HCT116 (cell line): ENCODE results near the gene SCGB3A2. TPM values are rescaled to one million over a fixed set of nuclear protein-coding genes. Genes with fewer than 3 reads are reported as not detected.

Experiments
- ATAC-seq: fragments of 200-7000 bp; cut with Tn5 transposase; 2 replicates; pipeline ENCODE4 v1.9.1; 2020; ENCODE audit warnings: mild to moderate bottlenecking, moderate library complexity
- BruUV-seq: library from RNA; stranded (reverse); fragments of 400-500 nt; replicated peaks from 2 replicates; lab custom pipeline; 2021; lab: Mats Ljungman, UMichigan
- CTCF ChIA-PET: fragments of 300-600 bp; sonication (Branson Sonifier 250); formaldehyde crosslinking; loops from one replicate; lab custom pipeline; 2021; ENCODE audit warnings: antibody characterized with exemption; lab: Charles Lee
- POLR2A ChIA-PET: fragments of 300-600, 350-600 bp; sonication (Branson Sonifier 250); formaldehyde crosslinking; loops from one replicate; lab custom pipeline; 2021; ENCODE audit warnings: antibody characterized with exemption; lab: Charles Lee
- RAD21 ChIA-PET, 2 experiments: fragments of 300-600 bp; sonication (Branson Sonifier 250); formaldehyde crosslinking; loops; one replicate each; lab custom pipeline; 2023; ENCODE audit warnings: low total read pairs in 2 of 2; ENCODE audit not compliant: uncharacterized antibody in 2 of 2, unreplicated experiment in 2 of 2, low non-redundant PET in 1 of 2; lab: Charles Lee
- DNase-seq: peaks from one replicate; pipeline ENCODE4 v3.0.0-alpha.2; 2010; ENCODE audit warnings: low read depth, low spot score
- H2AFZ ChIP-seq: fragments of 200-600 bp; shearing (Covaris generic), sonication (generic); 2 replicates; pipeline ENCODE4 v1.6.1; 2017; ENCODE audit warnings: low read depth, mixed run types, mixed read lengths, antibody characterized with exemption, low read length; ENCODE audit not compliant: poor library complexity, severe bottlenecking
- H3K27ac ChIP-seq: 2 replicates; pipeline ENCODE4 v1.5.1; 2012; ENCODE audit warnings: low read depth, low read length
- H3K27me3 ChIP-seq: fragments of 200-600 bp; sonication (generic); 2 replicates; pipeline ENCODE4 v1.6.1; 2016; ENCODE audit warnings: mixed run types, low read length, mixed read lengths; ENCODE audit not compliant: insufficient read depth
- H3K36me3 ChIP-seq, 2 experiments: fragments of 200-500 bp in 1 of 2; fragments of 200-600 bp in 1 of 2; sonication (Bioruptor generic) in 1 of 2; sonication (generic) in 1 of 2; 2 replicates each; pipeline versions ENCODE4 v1.5.1 to v1.6.1; 2014 to 2016; ENCODE audit warnings: low read length in 2 of 2, inconsistent platforms in 1 of 2, mixed read lengths in 1 of 2, mixed run types in 1 of 2; ENCODE audit not compliant: insufficient read depth in 2 of 2, control insufficient read depth in 1 of 2
- H3K4me1 ChIP-seq, 2 experiments: fragments of 200-600 bp in 1 of 2; sonication (generic) in 1 of 2; 2 replicates each; pipeline versions ENCODE4 v1.5.1 to v1.6.1; 2012 to 2017; ENCODE audit warnings: low read length in 2 of 2, inconsistent platforms in 1 of 2, mild to moderate bottlenecking in 1 of 2, mixed read lengths in 1 of 2, mixed run types in 1 of 2, moderate library complexity in 1 of 2; ENCODE audit not compliant: insufficient read depth in 2 of 2, control insufficient read depth in 1 of 2
- H3K4me2 ChIP-seq: fragments of 200-600 bp; sonication (generic); 2 replicates; pipeline ENCODE4 v1.6.1; 2017; ENCODE audit warnings: mixed run types, low read length, mixed read lengths
- H3K4me3 ChIP-seq, 2 experiments: fragments of 200-600 bp in 1 of 2; sonication (generic) in 1 of 2; replicated peaks in 1 of 2; 2 replicates each; pipeline ENCODE4 v1.5.1; 2011 to 2016; ENCODE audit warnings: low read length in 2 of 2, control low read depth in 1 of 2, low read depth in 1 of 2, mild to moderate bottlenecking in 1 of 2, mixed read lengths in 1 of 2, mixed run types in 1 of 2
- H3K79me2 ChIP-seq: fragments of 200-600 bp; sonication (generic); 2 replicates; pipeline ENCODE4 v1.6.1; 2017; ENCODE audit warnings: mild to moderate bottlenecking, mixed run types, low read length, moderate library complexity, mixed read lengths; ENCODE audit not compliant: insufficient read depth
- H3K9ac ChIP-seq: fragments of 200-600 bp; sonication (generic); 2 replicates; pipeline ENCODE4 v1.6.1; 2016; ENCODE audit warnings: low read length, mixed read lengths
- H3K9me2 ChIP-seq: fragments of 200-600 bp; sonication (generic), shearing (Covaris generic); 2 replicates; pipeline ENCODE4 v1.6.1; 2017; ENCODE audit warnings: mixed run types, mild to moderate bottlenecking, moderate library complexity; ENCODE audit not compliant: insufficient read depth
- H3K9me3 ChIP-seq, 2 experiments: fragments of 200-500 bp in 1 of 2; fragments of 200-600 bp in 1 of 2; sonication (Bioruptor generic) in 1 of 2; sonication (generic) in 1 of 2; 2 replicates each; pipeline ENCODE4 v1.6.1; 2014 to 2017; ENCODE audit warnings: low read length in 2 of 2, mixed read lengths in 2 of 2, inconsistent platforms in 1 of 2, low read depth in 1 of 2, mild to moderate bottlenecking in 1 of 2, mixed run types in 1 of 2, moderate library complexity in 1 of 2; ENCODE audit not compliant: control insufficient read depth in 1 of 2, insufficient read depth in 1 of 2
- H4K20me1 ChIP-seq: fragments of 200-600 bp; sonication (generic), shearing (Covaris generic); 2 replicates; pipeline ENCODE4 v1.6.1; 2017; ENCODE audit warnings: mixed run types, mild to moderate bottlenecking, moderate library complexity; ENCODE audit not compliant: insufficient read depth
- ATF3 ChIP-seq: IDR thresholded peaks from 2 replicates; pipeline ENCODE4 v1.6.1; 2012
- CBX3 ChIP-seq: IDR thresholded peaks from 2 replicates; pipeline ENCODE4 v1.6.1; 2012; ENCODE audit warnings: low read depth
- CEBPB ChIP-seq: IDR thresholded peaks from 2 replicates; pipeline ENCODE4 v1.6.1; 2012; ENCODE audit warnings: low read depth
- ELF1 ChIP-seq: IDR thresholded peaks from 2 replicates; pipeline ENCODE4 v1.6.1; 2012; ENCODE audit warnings: low read depth, borderline replicate concordance
- EZH2 ChIP-seq: fragments of 200-600 bp; sonication (generic); IDR thresholded peaks from 2 replicates; pipeline ENCODE4 v1.6.1; 2017; ENCODE audit warnings: antibody characterized with exemption, mixed run types
- EZH2phosphoT487 ChIP-seq: fragments of 200-600 bp; IDR thresholded peaks from 2 replicates; pipeline ENCODE4 v1.6.1; 2018; ENCODE audit warnings: antibody characterized with exemption, borderline replicate concordance
- POLR2A ChIP-seq: IDR thresholded peaks from 2 replicates; pipeline ENCODE4 v1.7.0; 2011; ENCODE audit warnings: borderline replicate concordance; ENCODE audit not compliant: insufficient read depth, insufficient read length; ENCODE audit errors: extremely low read depth
- POLR2AphosphoS5 ChIP-seq: IDR thresholded peaks from 2 replicates; pipeline ENCODE4 v1.6.1; 2011; ENCODE audit warnings: mild to moderate bottlenecking, low read depth, low read length, moderate library complexity
- REST ChIP-seq: IDR thresholded peaks from 2 replicates; pipeline ENCODE4 v1.6.1; 2012; ENCODE audit warnings: low read depth
- SIN3A ChIP-seq: IDR thresholded peaks from 2 replicates; pipeline ENCODE4 v1.6.1; 2012; ENCODE audit warnings: low read depth
- SRF ChIP-seq: IDR thresholded peaks from 2 replicates; pipeline ENCODE4 v1.6.1; 2012; ENCODE audit warnings: low read depth
- TCF7L2 ChIP-seq: IDR thresholded peaks from 2 replicates; pipeline ENCODE4 v1.7.0; 2011; ENCODE audit warnings: borderline replicate concordance, inconsistent platforms; ENCODE audit not compliant: insufficient read depth, insufficient read length; ENCODE audit errors: extremely low read depth
- YY1 ChIP-seq: IDR thresholded peaks from 2 replicates; pipeline ENCODE4 v1.6.1; 2011; ENCODE audit warnings: low read length, low read depth, moderate library complexity, mild to moderate bottlenecking; ENCODE audit not compliant: insufficient replicate concordance; ENCODE audit errors: extremely low read depth
- ZFX ChIP-seq: fragments of 450-650 bp; IDR thresholded peaks from 2 replicates; pipeline ENCODE4 v1.6.1; 2017
- ZNF274 ChIP-seq: fragments of 200-500 bp; sonication (Bioruptor generic); IDR thresholded peaks from 2 replicates; pipeline ENCODE4 v1.6.1; 2014; ENCODE audit warnings: mild to moderate bottlenecking, low read depth, low read length, inconsistent platforms
- intact Hi-C: fragments of 100-400 bp; cut with micrococcal nuclease; formaldehyde crosslinking; loops from 2 replicates; pipeline ENCODE4 v1.10.0; 2022
- total RNA-seq: library from RNA; stranded (reverse); gene quantifications from one replicate; pipeline ENCODE4 v1.2.1, GENCODE V29; 2021; ENCODE audit not compliant: unreplicated experiment
- TF ChIP-seq, protein P1 (sequence below): IDR thresholded peaks from 2 replicates; pipeline ENCODE4 v1.6.1; 2011; ENCODE audit warnings: mild to moderate bottlenecking, low read length, moderate library complexity; ENCODE audit not compliant: insufficient replicate concordance; ENCODE audit errors: extremely low read depth
- TF ChIP-seq, protein P2 (sequence below), 3 experiments: fragments of 200-600 bp in 1 of 3; sonication (generic) in 1 of 3; IDR thresholded peaks in 2 of 3; conservative IDR thresholded peaks in 1 of 3; 2 replicates each; pipeline ENCODE4 v1.5.1; 2012 to 2017; ENCODE audit warnings: low read depth in 2 of 3, low read length in 2 of 3, antibody characterized with exemption in 1 of 3, borderline replicate concordance in 1 of 3, control low read depth in 1 of 3, mild to moderate bottlenecking in 1 of 3, mixed read lengths in 1 of 3, mixed run types in 1 of 3, moderate library complexity in 1 of 3; ENCODE audit not compliant: insufficient read depth in 1 of 3
- TF ChIP-seq, protein P3 (sequence below): IDR thresholded peaks from 2 replicates; pipeline ENCODE4 v1.6.1; 2012

The SCGB3A2 gene
- total RNA-seq, 1 experiment from 2014 or later: not detected

- ATAC-seq: no peak
- H3K27ac ChIP-seq: no peak overlapping the region
- peaks cover 6% of the 10 kb centered on the region; the same call in 1 of the 2 replicates for H3K27me3 ChIP-seq
- RAD21 ChIA-PET: no interaction called here
- no peaks in the 10 kb centered on the region for H3K9me3 ChIP-seq
- H3K4me1 ChIP-seq: no peaks in the 10 kb centered on the region
- H3K36me3 ChIP-seq: no peaks in the 10 kb centered on the region
- intact Hi-C loops: no loop called here
- BruUV-seq: no TSS peak
- POLR2A ChIA-PET: no interaction called here
- no peaks in the 10 kb centered on the region for H4K20me1 ChIP-seq
- no peak overlapping the region for H3K4me2 ChIP-seq
- no peak overlapping the region for H2AFZ ChIP-seq
- TF ChIP-seq ATF3: no peak
- TF ChIP-seq, protein P1, sequence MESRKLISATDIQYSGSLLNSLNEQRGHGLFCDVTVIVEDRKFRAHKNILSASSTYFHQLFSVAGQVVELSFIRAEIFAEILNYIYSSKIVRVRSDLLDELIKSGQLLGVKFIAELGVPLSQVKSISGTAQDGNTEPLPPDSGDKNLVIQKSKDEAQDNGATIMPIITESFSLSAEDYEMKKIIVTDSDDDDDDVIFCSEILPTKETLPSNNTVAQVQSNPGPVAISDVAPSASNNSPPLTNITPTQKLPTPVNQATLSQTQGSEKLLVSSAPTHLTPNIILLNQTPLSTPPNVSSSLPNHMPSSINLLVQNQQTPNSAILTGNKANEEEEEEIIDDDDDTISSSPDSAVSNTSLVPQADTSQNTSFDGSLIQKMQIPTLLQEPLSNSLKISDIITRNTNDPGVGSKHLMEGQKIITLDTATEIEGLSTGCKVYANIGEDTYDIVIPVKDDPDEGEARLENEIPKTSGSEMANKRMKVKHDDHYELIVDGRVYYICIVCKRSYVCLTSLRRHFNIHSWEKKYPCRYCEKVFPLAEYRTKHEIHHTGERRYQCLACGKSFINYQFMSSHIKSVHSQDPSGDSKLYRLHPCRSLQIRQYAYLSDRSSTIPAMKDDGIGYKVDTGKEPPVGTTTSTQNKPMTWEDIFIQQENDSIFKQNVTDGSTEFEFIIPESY: no peak
- TF ChIP-seq, protein P2, sequence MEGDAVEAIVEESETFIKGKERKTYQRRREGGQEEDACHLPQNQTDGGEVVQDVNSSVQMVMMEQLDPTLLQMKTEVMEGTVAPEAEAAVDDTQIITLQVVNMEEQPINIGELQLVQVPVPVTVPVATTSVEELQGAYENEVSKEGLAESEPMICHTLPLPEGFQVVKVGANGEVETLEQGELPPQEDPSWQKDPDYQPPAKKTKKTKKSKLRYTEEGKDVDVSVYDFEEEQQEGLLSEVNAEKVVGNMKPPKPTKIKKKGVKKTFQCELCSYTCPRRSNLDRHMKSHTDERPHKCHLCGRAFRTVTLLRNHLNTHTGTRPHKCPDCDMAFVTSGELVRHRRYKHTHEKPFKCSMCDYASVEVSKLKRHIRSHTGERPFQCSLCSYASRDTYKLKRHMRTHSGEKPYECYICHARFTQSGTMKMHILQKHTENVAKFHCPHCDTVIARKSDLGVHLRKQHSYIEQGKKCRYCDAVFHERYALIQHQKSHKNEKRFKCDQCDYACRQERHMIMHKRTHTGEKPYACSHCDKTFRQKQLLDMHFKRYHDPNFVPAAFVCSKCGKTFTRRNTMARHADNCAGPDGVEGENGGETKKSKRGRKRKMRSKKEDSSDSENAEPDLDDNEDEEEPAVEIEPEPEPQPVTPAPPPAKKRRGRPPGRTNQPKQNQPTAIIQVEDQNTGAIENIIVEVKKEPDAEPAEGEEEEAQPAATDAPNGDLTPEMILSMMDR (IDR thresholded peaks at IDR 0.05 in 2 of 3, conservative IDR thresholded peaks at IDR 0.05 in 1 of 3; ENCODE audit: borderline replicate concordance in 1 of 3, insufficient read depth in 1 of 3, low read depth in 2 of 3, low read length in 2 of 3): no peak
- TF ChIP-seq YY1: no peak
- TF ChIP-seq TCF7L2: no peak
- TF ChIP-seq ZNF274: no peak
- TF ChIP-seq EZH2phosphoT487: no peak
- no peak for TF ChIP-seq REST
- TF ChIP-seq CEBPB: no peak
- no peak for TF ChIP-seq SIN3A
- TF ChIP-seq POLR2AphosphoS5: no peak
- TF ChIP-seq ELF1: no peak
- no peak for TF ChIP-seq ZFX
- TF ChIP-seq SRF: no peak
- no peak for TF ChIP-seq EZH2
- TF ChIP-seq CBX3: no peak
- TF ChIP-seq, protein P3, sequence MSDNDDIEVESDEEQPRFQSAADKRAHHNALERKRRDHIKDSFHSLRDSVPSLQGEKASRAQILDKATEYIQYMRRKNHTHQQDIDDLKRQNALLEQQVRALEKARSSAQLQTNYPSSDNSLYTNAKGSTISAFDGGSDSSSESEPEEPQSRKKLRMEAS: no peak
- TF ChIP-seq POLR2A: no peak
- TF ChIP-seq, all 23 proteins: peak for 0
- CTCF ChIA-PET: no interaction called here
- H3K9ac ChIP-seq: no peak overlapping the region
- H3K4me3 ChIP-seq: no peak overlapping the region
- H3K9me2 ChIP-seq: no peaks in the 10 kb centered on the region
- no peaks in the 10 kb centered on the region for H3K79me2 ChIP-seq
- no peak for DNase-seq
Measured at GRCh38 chr5:147902609-147903115, 24.2 kb downstream of the SCGB3A2 start.
